DND-41 (cell line): ENCODE measurements around the gene NBPF11.
"Not testable (repeated sequence)": the region's sequence is repeated elsewhere in the genome, so short reads cannot be mapped to it uniquely, and the experiment has no call there.

ENCODE experiments used
- ATAC-seq: fragments of 200-7000 bp; cut with Tn5 transposase; 3 replicates; pipeline ENCODE4 v1.9.1; 2021; ENCODE audit warnings: low read depth; ENCODE audit not compliant: insufficient read depth
- DNase-seq: peaks from one replicate; pipeline ENCODE4 v3.0.0-alpha.2; 2020
- H2AFZ ChIP-seq: 2 replicates; pipeline ENCODE4 v1.6.0; 2012; ENCODE audit warnings: low read depth, low read length
- H3K27ac ChIP-seq: 2 replicates; pipeline ENCODE4 v1.5.1; 2012; ENCODE audit warnings: low read length, inconsistent platforms
- H3K27me3 ChIP-seq: fragments of 200-600 bp; sonication (generic); 2 replicates; pipeline ENCODE4 v1.6.0; 2012; ENCODE audit warnings: low read length, mild to moderate bottlenecking, inconsistent platforms; ENCODE audit not compliant: insufficient read depth, poor library complexity
- H3K36me3 ChIP-seq: 2 replicates; pipeline ENCODE4 v1.5.1; 2012; ENCODE audit warnings: low read length, inconsistent platforms; ENCODE audit not compliant: insufficient read depth
- H3K4me1 ChIP-seq: 2 replicates; pipeline ENCODE4 v1.5.1; 2012; ENCODE audit warnings: mild to moderate bottlenecking, low read length; ENCODE audit not compliant: insufficient read depth
- H3K4me2 ChIP-seq: 2 replicates; pipeline ENCODE4 v1.6.0; 2012; ENCODE audit warnings: mild to moderate bottlenecking, moderate library complexity, low read length, inconsistent platforms; ENCODE audit not compliant: insufficient read depth
- H3K4me3 ChIP-seq, 2 experiments: fragments of 200-600 bp in 1 of 2; shearing (Covaris generic) in 1 of 2; 2 replicates each; pipeline ENCODE4 v1.5.1; 2012 to 2016; ENCODE audit warnings: inconsistent platforms in 2 of 2, low read length in 2 of 2, mild to moderate bottlenecking in 2 of 2, low read depth in 1 of 2, moderate library complexity in 1 of 2
- H3K79me2 ChIP-seq: 2 replicates; pipeline ENCODE4 v1.6.0; 2012; ENCODE audit warnings: low read length, inconsistent platforms; ENCODE audit not compliant: insufficient read depth
- H3K9ac ChIP-seq: 2 replicates; pipeline ENCODE4 v1.6.0; 2012; ENCODE audit warnings: low read depth, mild to moderate bottlenecking, inconsistent platforms, low read length, moderate library complexity
- H3K9me3 ChIP-seq: 2 replicates; pipeline ENCODE4 v1.5.1; 2012; ENCODE audit warnings: low read length, moderate library complexity, mild to moderate bottlenecking, inconsistent platforms; ENCODE audit not compliant: insufficient read depth, severe bottlenecking
- H4K20me1 ChIP-seq: 2 replicates; pipeline ENCODE4 v1.6.0; 2012; ENCODE audit warnings: low read length; ENCODE audit not compliant: insufficient read depth
- CTCF ChIP-seq: IDR thresholded peaks from 2 replicates; pipeline ENCODE4 v1.5.1; 2012; ENCODE audit warnings: borderline replicate concordance, low read length, moderate library complexity, mild to moderate bottlenecking; ENCODE audit not compliant: poor library complexity, severe bottlenecking; ENCODE audit errors: extremely low read depth
- EZH2 ChIP-seq: IDR thresholded peaks from 3 replicates; pipeline ENCODE4 v1.6.1; 2012; ENCODE audit warnings: borderline replicate concordance, low read depth, mild to moderate bottlenecking, moderate library complexity, low read length, inconsistent platforms; ENCODE audit not compliant: severe bottlenecking

The NBPF11 gene

GRCh38 chr1:148171995-148172394 lies 19.9 kb upstream of the NBPF11 start:
- not testable (repeated sequence) for H3K27ac ChIP-seq, H3K4me2 ChIP-seq, DNase-seq, H3K36me3 ChIP-seq, H3K9me3 ChIP-seq, H3K9ac ChIP-seq, H3K27me3 ChIP-seq, H4K20me1 ChIP-seq, H3K79me2 ChIP-seq, ATAC-seq, H2AFZ ChIP-seq, H3K4me3 ChIP-seq, H3K4me1 ChIP-seq

- no peak for TF ChIP-seq CTCF
- no peak for TF ChIP-seq EZH2
- Histone ChIP-seq H3K36me3 (no peaks in the 10 kb centered on the region), H4K20me1 (no peaks in the 10 kb centered on the region), H3K4me3 (no peak overlapping the region), H2AFZ (no peak overlapping the region), H3K27ac (no peak overlapping the region), H3K9me3 (no peaks in the 10 kb centered on the region), H3K79me2 (no peaks in the 10 kb centered on the region), H3K4me1 (no peaks in the 10 kb centered on the region), H3K4me2 (no peak overlapping the region), H3K9ac (no peak overlapping the region), H3K27me3 (no peaks in the 10 kb centered on the region)
- no peak for ATAC-seq
- DNase-seq, result no peak
Measured at GRCh38 chr1:148166558-148167492, 14.7 kb upstream of the NBPF11 start.

GRCh38 chr1:148162363-148162762 lies 10.3 kb upstream of the NBPF11 start:
- H3K9me3 ChIP-seq, result no peaks in the 10 kb centered on the region
- peaks cover 3% of the 10 kb centered on the region for H3K27me3 ChIP-seq
- H2AFZ ChIP-seq, result no peak overlapping the region
- no peak for ATAC-seq
- H3K9ac ChIP-seq, result no peak overlapping the region
- no peak overlapping the region for H3K27ac ChIP-seq
- TF ChIP-seq CTCF, result no peak
- no peak for TF ChIP-seq EZH2
- no peak overlapping the region for H3K4me3 ChIP-seq
- no peaks in the 10 kb centered on the region for H4K20me1 ChIP-seq
- H3K36me3 ChIP-seq, result no peaks in the 10 kb centered on the region
- no peaks in the 10 kb centered on the region for H3K4me1 ChIP-seq
- DNase-seq, result no peak
- no peak overlapping the region for H3K4me2 ChIP-seq
- no peaks in the 10 kb centered on the region for H3K79me2 ChIP-seq

GRCh38 chr1:148161053-148161901 lies 9.2 kb upstream of the NBPF11 start:
- DNase-seq, result no peak
- H3K4me1 ChIP-seq, result no peaks in the 10 kb centered on the region
- H3K27ac ChIP-seq, result no peak overlapping the region
- no peaks in the 10 kb centered on the region for H3K9me3 ChIP-seq
- H3K27me3 ChIP-seq, result peaks cover 3% of the 10 kb centered on the region
- no peak overlapping the region for H3K4me2 ChIP-seq
- no peaks in the 10 kb centered on the region for H4K20me1 ChIP-seq
- TF ChIP-seq EZH2, result no peak
- no peak for TF ChIP-seq CTCF
- no peaks in the 10 kb centered on the region for H3K36me3 ChIP-seq
- no peak overlapping the region for H2AFZ ChIP-seq
- H3K79me2 ChIP-seq, result no peaks in the 10 kb centered on the region
- no peak for ATAC-seq
- no peak overlapping the region for H3K4me3 ChIP-seq
- H3K9ac ChIP-seq, result no peak overlapping the region
